AG09319 (cell line): ENCODE data around the gene ESRRA.

ENCODE experiments used
- DNase-seq: peaks from one replicate; pipeline ENCODE4 v3.0.0-alpha.2; 2010; ENCODE audit warnings: low read depth; ENCODE audit errors: extremely low read depth
- CTCF ChIP-seq: IDR thresholded peaks from 2 replicates; pipeline ENCODE4 v1.5.1; 2011; ENCODE audit warnings: low read depth, mild to moderate bottlenecking, inconsistent platforms, low read length, moderate library complexity

ESRRA gene

GRCh38 chr11:64262271-64263002, 42.9 kb upstream of the ESRRA start:
- TF ChIP-seq CTCF: no peak
- DNase-seq: no peak

GRCh38 chr11:64263021-64263946, 42.0 kb upstream of the ESRRA start:
- DNase-seq: no peak
- no peak for TF ChIP-seq CTCF

GRCh38 chr11:64263947-64264317, 41.4 kb upstream of the ESRRA start:
- no peak for TF ChIP-seq CTCF
- no peak for DNase-seq

- TF ChIP-seq CTCF: no peak
- DNase-seq: no peak
These were observed 40.9 kb upstream of the ESRRA start for GRCh38 chr11:64264371-64264852.

GRCh38 chr11:64265176-64266160, 39.9 kb upstream of the ESRRA start:
- no peak for TF ChIP-seq CTCF
- DNase-seq: no peak

GRCh38 chr11:64266339-64266738, 39.0 kb upstream of the ESRRA start:
- no peak for DNase-seq
- no peak for TF ChIP-seq CTCF
